ENCODE measurements around the gene TEKT2. TPM values are rescaled to one million over a fixed set of nuclear protein-coding genes. Genes with fewer than 3 reads are reported as not detected.

The TEKT2 gene
- total and polyA plus RNA-seq, 2 of the 8 experiments (the other 6 are each of a cell fraction or from before 2014, with no cell fraction given): 1.6 to 1.7 TPM

DNA sequence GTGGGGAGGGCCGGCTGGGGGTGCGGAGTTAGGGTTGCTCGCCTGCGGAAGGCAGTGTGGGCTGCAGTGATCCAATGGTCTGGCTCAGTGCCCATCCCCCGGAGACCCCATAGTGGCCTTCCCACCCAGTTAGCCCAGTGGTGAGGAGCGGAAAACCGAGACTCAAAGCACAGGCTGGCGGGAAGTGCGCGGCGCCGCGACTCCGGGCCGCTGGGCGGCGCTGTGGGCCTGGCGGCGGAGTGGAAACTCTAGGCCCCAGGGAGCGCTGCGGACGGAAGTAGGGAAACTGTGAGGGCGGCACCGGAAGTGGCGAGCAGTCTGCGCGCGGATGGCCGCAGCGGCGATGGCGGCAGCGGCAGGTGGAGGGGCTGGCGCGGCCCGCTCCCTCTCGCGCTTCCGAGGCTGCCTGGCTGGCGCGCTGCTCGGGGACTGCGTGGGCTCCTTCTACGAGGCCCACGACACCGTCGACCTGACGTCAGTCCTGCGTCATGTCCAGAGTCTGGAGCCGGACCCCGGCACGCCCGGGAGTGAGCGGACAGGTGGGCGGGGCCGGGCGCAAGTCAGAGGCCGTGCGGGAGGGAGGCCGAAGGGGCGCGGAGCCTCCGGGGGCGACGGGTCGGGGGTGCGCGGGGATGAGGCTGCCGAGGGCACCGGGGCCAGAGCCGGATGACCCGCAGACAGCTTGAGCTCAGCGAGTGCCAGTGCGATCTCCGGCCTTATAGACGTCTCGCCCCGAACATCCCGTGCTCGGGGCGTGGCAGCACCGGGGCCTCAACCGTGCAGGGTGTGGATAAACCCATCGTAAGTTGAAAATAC is 4.9 kb downstream of the TEKT2 start, which contains the start of gene ADPRS:
ADPRS (plus strand) TSS at position 316 of the 816 bp plus-strand sequence; CDS start at position 329, 13 bp downstream.
- no peak within 1 kb of the TSS for H3K14ac ChIP-seq (ENCODE audit: insufficient read length)
- peak within 1 kb of the TSS; percentile 93; the same call in 1 of the 2 replicates for H4K8ac ChIP-seq (ENCODE audit: extremely low read depth, insufficient read depth, low read length)
- H3K9ac ChIP-seq (replicated peaks in 1 of 4; ENCODE audit: extremely low read depth in 1 of 4, low read depth in 3 of 4, low read length in 3 of 4): peak within 1 kb of the TSS; percentile 76 to 91 (median 82)
- ChIA-PET CTCF (ENCODE audit: partially characterized antibody) (interaction anchor here (1.2 to 32.6 kb wide), 5 partner anchors 8 to 254 kb away, joined by 3 to 738 read pairs (median 4); partner anchors contain the start of gene TRAPPC3), POLR2A (ENCODE audit: partially characterized antibody) (interaction anchor here (1.4 kb wide), 1 partner anchor 8 kb away, joined by 5 read pairs; no protein-coding TSS in a partner anchor)
- H3K27me3 ChIP-seq (replicated peaks in 1 of 4; ENCODE audit: control insufficient read depth in 3 of 4, extremely low read depth in 1 of 4, insufficient read depth in 3 of 4, low read length in 3 of 4): peaks cover 0 to 3% (median 0%) of the 10 kb centered on the region in 4 experiments; a peak in 2 of 7 replicates
- H3K27ac ChIP-seq (ENCODE audit: low read depth, low read length): peak within 1 kb of the TSS; percentile 36; the same call in 1 of the 2 replicates
- no peak within 1 kb of the TSS for H3K4ac ChIP-seq (replicated peaks; ENCODE audit: insufficient read length, low read depth, low read length)
- H3K4me1 ChIP-seq (replicated peaks in 1 of 4; ENCODE audit: control insufficient read depth in 3 of 4, insufficient read depth in 4 of 4, low read length in 3 of 4): peaks cover 0 to 18% (median 12%) of the 10 kb centered on the region in 4 experiments; a peak in 5 of 7 replicates
- H3K18ac ChIP-seq (ENCODE audit: extremely low read depth, low read length): peak within 1 kb of the TSS; percentile 60
- H3K23me2 ChIP-seq (ENCODE audit: low read depth, low read length): peaks cover 12% of the 10 kb centered on the region; the same call in 1 of the 2 replicates
- 3% methylated on average over 55 of the region's 84 CpGs; no CpG with 5 or more reads in 1 of the 2 experiments for WGBS, 2 experiments (ENCODE audit: extremely low coverage in 1 of 2, insufficient coverage in 1 of 2, insufficient read length in 1 of 2, insufficient replicate concordance in 2 of 2, low coverage in 1 of 2, low lambda C conversion rate in 2 of 2, missing lambda C conversion rate in 1 of 2)
- H3K9me3 ChIP-seq (ENCODE audit: insufficient read depth in 2 of 2, low read depth in 1 of 2, low read length in 1 of 2): no peaks in the 10 kb centered on the region
- peak within 1 kb of the TSS; percentile 62 for H3K56ac ChIP-seq (replicated peaks; ENCODE audit: insufficient read length, low read depth, low read length)
- peak within 1 kb of the TSS; percentile 93 for H4K5ac ChIP-seq (ENCODE audit: insufficient read length, low read depth, low read length)
- peak within 1 kb of the TSS; percentile 55; the same call in 1 of the 2 replicates for H2AFZ ChIP-seq (ENCODE audit: low read length)
- H3K79me2 ChIP-seq (ENCODE audit: control insufficient read depth in 1 of 2, insufficient read depth in 2 of 2, low read length in 2 of 2): peaks cover 0 to 15% of the 10 kb centered on the region in 2 experiments; a peak in 2 of 4 replicates
- peak within 1 kb of the TSS; percentile 90; the same call in 1 of the 2 replicates for H2BK5ac ChIP-seq (ENCODE audit: low read depth, low read length)
- no peak within 1 kb of the TSS for H2BK120ac ChIP-seq (replicated peaks; ENCODE audit: low read depth, low read length)
- H3K79me1 ChIP-seq (ENCODE audit: low read depth, low read length): peaks cover 5% of the 10 kb centered on the region; the same call in 1 of the 2 replicates
- peaks cover 14 to 28% (median 24%) of the 10 kb centered on the region in 4 experiments for H3K36me3 ChIP-seq (ENCODE audit: control insufficient read depth in 2 of 4, insufficient read depth in 4 of 4, low read length in 3 of 4)
- peak within 1 kb of the TSS; percentile 27; the same call in 1 of the 2 replicates for H2BK12ac ChIP-seq (ENCODE audit: low read depth, low read length)
- DNase-seq (ENCODE audit: low read depth in 1 of 2, low spot score in 2 of 2) (peak; percentile 70 to 96), FAIRE-seq (no peak)
- H3K4me3 ChIP-seq (ENCODE audit: extremely low read depth in 1 of 4, insufficient read depth in 2 of 4, low read depth in 3 of 4, low read length in 4 of 4): peak within 1 kb of the TSS; percentile 70 to 94 (median 81)
- peak within 1 kb of the TSS; percentile 92 to 94 for H3K4me2 ChIP-seq (ENCODE audit: insufficient read depth in 1 of 2, low read depth in 2 of 2, low read length in 2 of 2)
- peaks cover 0 to 10% of the 10 kb centered on the region in 2 experiments for H4K20me1 ChIP-seq (replicated peaks in 1 of 2; ENCODE audit: control insufficient read depth in 1 of 2, insufficient read depth in 2 of 2, low read length in 2 of 2)
- H3K23ac ChIP-seq (ENCODE audit: insufficient read length): no peak within 1 kb of the TSS
- peak within 1 kb of the TSS; percentile 88; the same call in 1 of the 2 replicates for H2BK15ac ChIP-seq (ENCODE audit: low read length)
- no peak within 1 kb of the TSS for H2AK5ac ChIP-seq (ENCODE audit: low read depth, low read length)
- H4K91ac ChIP-seq (replicated peaks; ENCODE audit: insufficient read length, low read length): peak within 1 kb of the TSS; percentile 82
- no peak within 1 kb of the TSS for H2BK20ac ChIP-seq (ENCODE audit: low read length)
- TF ChIP-seq SRF (IDR thresholded peaks at IDR 0.05; ENCODE audit: low read depth, low read length) (peak; percentile 70), TBP (IDR thresholded peaks at IDR 0.05; ENCODE audit: low read depth, low read length) (peak; percentile 87), SUZ12 (IDR thresholded peaks at IDR 0.05; ENCODE audit: low read length) (no peak), EZH2 (IDR thresholded peaks at IDR 0.05; ENCODE audit: low read depth, low read length, severe bottlenecking) (no peak), EP300 (IDR thresholded peaks at IDR 0.05; ENCODE audit: borderline replicate concordance in 1 of 2, low read depth in 2 of 2, low read length in 2 of 2) (peak in 1 of 2 experiments; percentile 81; a peak in 1 of 3 replicates)
- TF ChIP-seq, protein P1, sequence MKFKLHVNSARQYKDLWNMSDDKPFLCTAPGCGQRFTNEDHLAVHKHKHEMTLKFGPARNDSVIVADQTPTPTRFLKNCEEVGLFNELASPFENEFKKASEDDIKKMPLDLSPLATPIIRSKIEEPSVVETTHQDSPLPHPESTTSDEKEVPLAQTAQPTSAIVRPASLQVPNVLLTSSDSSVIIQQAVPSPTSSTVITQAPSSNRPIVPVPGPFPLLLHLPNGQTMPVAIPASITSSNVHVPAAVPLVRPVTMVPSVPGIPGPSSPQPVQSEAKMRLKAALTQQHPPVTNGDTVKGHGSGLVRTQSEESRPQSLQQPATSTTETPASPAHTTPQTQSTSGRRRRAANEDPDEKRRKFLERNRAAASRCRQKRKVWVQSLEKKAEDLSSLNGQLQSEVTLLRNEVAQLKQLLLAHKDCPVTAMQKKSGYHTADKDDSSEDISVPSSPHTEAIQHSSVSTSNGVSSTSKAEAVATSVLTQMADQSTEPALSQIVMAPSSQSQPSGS (IDR thresholded peaks at IDR 0.05; ENCODE audit: low read length): 0 out of 2 replicates have a peak, but pooled peaks have one; percentile 30
- TF ChIP-seq, protein P2, sequence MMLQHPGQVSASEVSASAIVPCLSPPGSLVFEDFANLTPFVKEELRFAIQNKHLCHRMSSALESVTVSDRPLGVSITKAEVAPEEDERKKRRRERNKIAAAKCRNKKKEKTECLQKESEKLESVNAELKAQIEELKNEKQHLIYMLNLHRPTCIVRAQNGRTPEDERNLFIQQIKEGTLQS (IDR thresholded peaks at IDR 0.05; ENCODE audit: insufficient read depth, low read depth, low read length): peak; percentile 55
